WI38 (cell line): ENCODE data around the gene INTS6.

Experiments
- H3K4me3 ChIP-seq: 2 replicates; pipeline ENCODE4 v1.5.1; 2011; ENCODE audit warnings: low read depth, mild to moderate bottlenecking, control low read depth, low read length
- CTCF ChIP-seq: IDR thresholded peaks from 2 replicates; pipeline ENCODE4 v1.5.1; 2012; ENCODE audit warnings: low read depth, mild to moderate bottlenecking, control low read depth, low read length

Gene INTS6

GRCh38 chr13:51359352-51359751, 93.5 kb downstream of the INTS6 start:
- H3K4me3 ChIP-seq = no peak overlapping the region
- TF ChIP-seq CTCF = no peak

- no peak for TF ChIP-seq CTCF
- no peak overlapping the region for H3K4me3 ChIP-seq
These were observed 94.8 kb downstream of the INTS6 start for GRCh38 chr13:51357928-51358595.

GRCh38 chr13:51355217-51355616, 97.6 kb downstream of the INTS6 start:
- TF ChIP-seq CTCF = no peak
- H3K4me3 ChIP-seq = no peak overlapping the region

- TF ChIP-seq CTCF = no peak
- no peak overlapping the region for H3K4me3 ChIP-seq
These were observed 103.8 kb downstream of the INTS6 start for GRCh38 chr13:51349016-51349415.

GRCh38 chr13:51348069-51348967, 104.5 kb downstream of the INTS6 start:
- no peak for TF ChIP-seq CTCF
- no peak overlapping the region for H3K4me3 ChIP-seq

GRCh38 chr13:51347099-51347498, 105.7 kb downstream of the INTS6 start:
- no peak overlapping the region for H3K4me3 ChIP-seq
- TF ChIP-seq CTCF = no peak

- TF ChIP-seq CTCF = no peak
These were observed 106.4 kb downstream of the INTS6 start for GRCh38 chr13:51346397-51346796.

More at GRCh38 chr13:51346397-51346796, 106.4 kb downstream of the INTS6 start:
- no peak overlapping the region for H3K4me3 ChIP-seq
